CMK (cell line): ENCODE measurements around the gene KCNQ1.

Source experiments
- DNase-seq: peaks from one replicate; pipeline ENCODE4 v3.0.0-alpha.2; 2010; ENCODE audit warnings: low read depth

KCNQ1 gene

DNA sequence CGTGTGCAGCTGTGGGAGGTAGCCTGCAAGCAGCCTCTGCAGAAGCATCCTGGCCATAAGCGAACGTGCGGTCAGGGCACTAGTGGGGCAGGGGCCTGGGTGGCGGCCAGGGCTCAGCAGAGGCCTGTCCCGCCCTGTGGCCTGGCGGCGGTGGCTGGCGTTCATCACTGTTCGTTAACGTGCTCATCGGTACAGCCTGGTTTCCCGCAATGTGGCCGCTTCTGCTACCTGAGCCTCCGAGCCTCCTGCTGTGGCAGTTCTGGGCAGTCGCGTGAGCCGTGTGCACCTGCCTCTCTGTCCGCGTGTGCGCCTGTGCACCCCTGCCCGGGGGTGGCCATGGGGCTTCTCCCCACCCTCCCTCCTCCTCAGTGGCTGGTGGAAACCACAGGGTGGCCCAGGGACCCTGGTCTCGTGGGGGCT lies 137.1 kb downstream of the KCNQ1 start:
- no peak for DNase-seq

DNA sequence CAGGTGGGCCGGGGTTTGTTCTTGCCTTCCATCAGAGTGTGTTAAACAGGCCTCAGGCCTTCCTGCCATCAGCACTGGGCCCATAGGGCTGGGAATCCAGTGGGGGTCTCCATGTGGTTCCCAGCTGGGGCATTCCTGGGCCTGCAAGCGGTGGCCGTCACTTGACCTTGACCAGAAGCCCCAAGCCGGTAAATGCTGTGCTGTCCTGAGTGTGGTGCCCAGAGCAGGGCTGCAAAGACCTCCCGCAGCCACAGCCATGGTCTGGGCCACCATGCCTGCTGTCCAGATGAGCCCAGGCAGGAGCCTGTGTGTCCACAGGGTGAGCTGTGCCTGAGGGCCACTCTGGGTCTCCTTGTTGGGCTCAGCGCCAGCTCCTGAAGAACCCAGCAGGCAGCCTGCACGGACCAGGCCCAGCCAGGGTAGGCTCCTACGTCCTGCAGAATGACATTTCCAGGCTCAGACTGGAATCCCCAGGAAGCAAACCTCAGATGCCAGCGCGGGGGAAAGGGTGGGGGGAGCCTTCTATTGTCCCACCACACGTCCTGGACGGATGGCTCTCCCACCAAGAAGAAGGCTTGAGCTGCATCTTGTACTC lies 137.6 kb downstream of the KCNQ1 start:
- no peak for DNase-seq

DNA sequence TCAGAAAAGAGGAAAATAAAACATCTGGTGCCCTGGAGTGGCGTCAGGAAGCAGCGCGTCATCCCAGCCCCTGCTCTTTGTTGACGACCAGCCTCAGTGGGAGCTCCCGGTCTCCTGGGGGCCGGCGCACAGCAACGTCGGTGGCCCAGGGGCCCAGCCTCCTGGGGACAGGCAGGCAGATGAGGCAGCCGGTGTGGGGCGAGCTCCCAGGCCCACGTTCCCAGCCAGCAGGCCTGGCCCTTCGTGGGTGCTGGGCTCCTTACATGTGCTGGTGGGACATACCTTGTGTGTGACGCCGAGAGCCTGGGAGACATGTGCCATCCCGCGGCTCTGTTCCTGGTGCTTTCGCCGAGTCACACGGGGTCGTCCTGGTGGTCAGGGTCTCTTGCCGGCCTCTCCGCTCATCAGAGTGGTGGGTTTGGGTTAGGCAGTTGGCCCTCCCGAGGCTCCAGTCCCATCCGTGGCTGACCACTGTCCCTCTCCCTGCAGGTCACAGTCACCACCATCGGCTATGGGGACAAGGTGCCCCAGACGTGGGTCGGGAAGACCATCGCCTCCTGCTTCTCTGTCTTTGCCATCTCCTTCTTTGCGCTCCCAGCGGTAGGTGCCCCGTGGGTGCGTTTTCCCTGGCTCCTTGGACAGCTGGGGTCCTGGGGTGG lies 138.3 kb downstream of the KCNQ1 start:
- no peak for DNase-seq

- DNase-seq = no peak
These were observed 138.8 kb downstream of the KCNQ1 start for GRCh38 chr11:2583605-2583958.

GRCh38 chr11:2584434-2584811 lies 139.6 kb downstream of the KCNQ1 start:
- no peak for DNase-seq

DNA sequence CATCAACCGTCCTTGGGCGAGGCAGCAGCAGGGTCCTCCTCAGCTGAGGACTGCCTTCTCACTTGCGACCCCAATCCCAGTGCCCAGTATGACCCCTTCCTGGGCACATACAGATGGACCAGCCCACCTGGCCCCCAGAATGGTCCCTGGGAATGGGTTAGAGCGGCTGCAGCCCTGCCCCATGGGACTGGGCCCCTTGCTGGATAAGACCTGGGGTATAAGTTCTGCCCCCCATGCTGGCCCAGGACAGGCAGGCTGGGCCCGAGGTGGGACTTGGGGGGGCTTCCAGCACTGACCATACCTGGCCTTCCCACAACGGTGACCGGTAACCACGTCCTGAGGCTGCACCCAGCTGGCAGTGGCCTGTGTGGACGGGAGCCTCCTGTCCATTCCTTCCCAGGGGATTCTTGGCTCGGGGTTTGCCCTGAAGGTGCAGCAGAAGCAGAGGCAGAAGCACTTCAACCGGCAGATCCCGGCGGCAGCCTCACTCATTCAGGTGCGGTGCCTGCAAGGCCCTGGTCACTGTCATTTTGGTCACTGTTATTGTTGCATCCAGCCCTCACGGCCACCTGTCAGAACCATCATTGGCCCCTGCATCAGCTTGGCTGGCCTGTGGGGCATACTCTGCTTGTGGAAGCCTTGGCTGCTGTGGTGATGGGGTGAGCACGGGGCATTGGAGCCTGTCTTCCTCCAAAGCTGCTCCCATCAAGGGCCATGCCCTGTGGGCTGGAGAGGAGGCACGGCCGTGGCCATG lies 140.2 kb downstream of the KCNQ1 start:
- no peak for DNase-seq

DNA sequence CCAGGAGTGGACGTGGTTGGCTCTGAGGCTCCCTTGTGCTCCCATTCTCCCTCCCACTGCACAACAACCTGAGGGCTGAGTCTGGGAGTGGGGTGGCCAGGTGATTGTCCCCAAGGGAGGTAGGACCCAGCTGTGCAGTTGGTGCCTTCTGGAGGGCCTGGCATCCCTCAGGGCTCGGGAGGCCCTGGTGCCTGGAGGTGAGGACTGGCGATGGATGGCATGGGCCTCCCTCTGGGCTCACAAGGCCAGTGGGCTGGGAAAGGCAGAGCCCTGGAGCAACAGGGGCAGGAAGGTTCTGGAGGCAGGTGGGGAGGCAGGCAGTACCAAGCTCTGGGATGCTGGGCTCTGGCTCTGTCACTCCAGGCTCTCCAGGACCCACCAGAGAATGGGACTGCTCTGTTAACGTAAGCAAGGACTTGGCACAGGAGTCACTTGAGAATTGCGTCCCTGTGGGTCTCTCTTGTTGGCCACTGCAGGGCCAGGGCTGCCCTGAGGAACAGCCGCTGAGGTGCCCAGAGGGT lies 140.8 kb downstream of the KCNQ1 start:
- DNase-seq = no peak

GRCh38 chr11:2586087-2586792 lies 141.4 kb downstream of the KCNQ1 start:
- no peak for DNase-seq

DNA sequence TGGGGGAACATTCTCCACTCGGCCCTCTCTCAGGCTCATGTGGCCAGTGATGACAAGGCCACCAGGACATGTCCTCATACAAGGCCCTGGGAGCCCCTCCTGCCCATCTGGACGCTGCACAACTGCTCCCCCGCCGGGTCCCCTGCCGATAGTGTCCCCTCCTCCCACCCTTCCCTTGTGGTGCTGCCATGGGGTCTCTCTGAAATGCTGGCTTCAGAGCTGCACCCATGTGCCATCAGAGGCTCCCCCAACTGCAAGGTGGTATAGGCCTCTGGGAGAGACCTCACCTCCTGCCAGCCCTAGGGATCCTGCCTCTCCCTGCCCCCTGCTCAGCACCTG lies 142.0 kb downstream of the KCNQ1 start:
- DNase-seq = no peak

- DNase-seq = no peak
These were observed 142.5 kb downstream of the KCNQ1 start for GRCh38 chr11:2587132-2587930.

- no peak for DNase-seq
These were observed 143.4 kb downstream of the KCNQ1 start for GRCh38 chr11:2587976-2588748.

GRCh38 chr11:2588809-2589537 lies 144.2 kb downstream of the KCNQ1 start:
- DNase-seq = no peak

DNA sequence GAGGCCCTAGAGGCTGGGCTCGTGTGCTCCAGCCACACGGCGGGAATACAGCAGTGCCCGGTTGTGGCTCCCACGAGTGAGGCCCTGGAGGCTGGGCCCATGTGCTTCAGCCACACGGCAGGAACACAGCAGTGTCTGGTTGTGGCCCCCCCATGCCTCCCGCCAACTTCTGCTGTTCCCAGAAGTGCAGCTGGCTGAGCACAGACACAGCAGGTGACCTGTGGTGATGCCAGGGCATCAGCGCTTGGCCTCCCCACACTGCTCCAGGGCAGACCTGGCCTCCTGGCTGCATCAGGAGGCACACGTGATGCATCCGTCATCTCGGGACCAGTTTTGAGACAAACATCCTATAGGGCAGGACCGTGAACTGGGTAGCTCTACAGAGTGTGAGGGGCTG lies 144.7 kb downstream of the KCNQ1 start:
- no peak for DNase-seq

- no peak for DNase-seq
These were observed 145.5 kb downstream of the KCNQ1 start for GRCh38 chr11:2590131-2590964.

DNA sequence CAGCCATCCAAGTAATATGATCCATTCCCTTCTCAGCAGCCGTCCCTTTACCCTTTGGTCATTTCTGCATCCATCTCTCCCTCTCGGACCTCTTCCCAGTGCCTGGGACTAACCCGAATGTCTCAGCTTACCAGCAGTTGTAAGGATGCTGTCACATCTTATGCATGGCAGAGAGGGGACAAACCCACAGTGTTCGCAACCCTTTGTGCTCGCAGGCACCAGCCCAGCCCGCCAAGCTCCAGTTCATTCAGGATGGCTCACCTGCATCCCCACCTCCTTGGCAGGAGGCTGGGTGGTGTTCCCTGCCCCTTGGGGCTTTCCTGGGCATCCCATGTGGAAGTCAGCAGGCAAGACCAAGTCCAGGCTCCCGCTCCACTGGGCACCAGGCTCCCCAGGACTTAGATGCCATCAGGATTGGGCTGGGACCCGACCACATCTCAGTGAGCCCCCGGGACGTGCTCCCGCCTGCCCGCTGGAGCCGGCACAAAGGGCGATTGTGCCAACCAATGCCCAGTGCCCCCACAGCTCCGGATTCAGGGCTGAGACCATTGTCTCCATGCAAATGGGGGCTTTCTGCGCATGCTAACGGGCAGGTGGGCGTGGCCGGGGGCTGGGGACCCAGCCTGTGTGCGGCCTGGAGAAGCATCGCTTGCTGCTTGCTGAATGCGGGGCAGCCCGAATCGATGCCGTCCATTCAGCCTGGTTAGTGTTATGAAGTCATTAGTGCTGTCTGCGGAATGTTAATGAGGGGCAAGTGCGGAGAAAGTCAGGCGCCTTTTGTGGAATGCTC lies 146.4 kb downstream of the KCNQ1 start:
- DNase-seq = no peak

DNA sequence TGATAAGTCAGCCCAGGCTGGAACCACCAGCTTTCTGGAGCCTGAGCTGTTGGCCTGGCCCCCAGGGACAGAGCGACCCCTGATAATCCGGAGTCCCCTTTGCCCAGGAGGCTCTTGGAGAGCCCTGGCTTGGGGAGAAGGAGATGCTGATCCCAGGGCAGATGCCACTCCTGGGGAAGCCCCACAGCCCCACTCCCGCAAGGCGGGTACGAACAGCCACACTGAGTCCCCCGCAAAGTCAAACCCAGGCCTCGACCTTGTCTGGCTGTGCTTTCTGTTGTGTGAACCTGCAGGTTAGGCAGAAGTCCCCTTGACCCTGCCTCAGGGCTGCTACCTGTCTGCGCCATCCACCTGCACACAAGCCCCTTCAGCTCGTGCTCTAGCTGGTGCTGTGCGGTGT lies 147.0 kb downstream of the KCNQ1 start:
- no peak for DNase-seq

- DNase-seq = no peak
These were observed 148.0 kb downstream of the KCNQ1 start for GRCh38 chr11:2592559-2593392.
